H9 (cell line): ENCODE measurements around the gene CDR2. TPM values are rescaled to one million over a fixed set of nuclear protein-coding genes. Genes with fewer than 3 reads are reported as not detected.

ENCODE experiments used
- DNase-seq: peaks from one replicate; pipeline ENCODE4 v3.0.0-alpha.2; 2017
- H2AFZ ChIP-seq: one replicate; pipeline ENCODE4 v1.6.1; 2013; ENCODE audit warnings: mild to moderate bottlenecking, low read length, control low read depth, moderate library complexity
- H2AK5ac ChIP-seq: 2 replicates; pipeline ENCODE4 v1.6.1; 2013; ENCODE audit warnings: low read length, control low read depth, mixed read lengths; ENCODE audit not compliant: insufficient read length
- H2BK120ac ChIP-seq: one replicate; pipeline ENCODE4 v1.6.1; 2013; ENCODE audit warnings: low read depth, mild to moderate bottlenecking, low read length, control low read depth, inconsistent platforms; ENCODE audit not compliant: poor library complexity, severe bottlenecking
- H2BK12ac ChIP-seq: 2 replicates; pipeline ENCODE4 v1.6.1; 2013; ENCODE audit warnings: low read length, control low read depth, mixed read lengths, low read depth; ENCODE audit not compliant: insufficient read length
- H2BK15ac ChIP-seq: 2 replicates; pipeline ENCODE4 v1.6.1; 2013; ENCODE audit warnings: low read depth, low read length, control low read depth
- H2BK20ac ChIP-seq: one replicate; pipeline ENCODE4 v1.6.1; 2013; ENCODE audit warnings: low read depth, mild to moderate bottlenecking, low read length, control low read depth, inconsistent platforms; ENCODE audit not compliant: poor library complexity, severe bottlenecking
- H2BK5ac ChIP-seq: 2 replicates; pipeline ENCODE4 v1.6.1; 2013; ENCODE audit warnings: low read length, control low read depth, mixed read lengths; ENCODE audit not compliant: insufficient read length
- H3K14ac ChIP-seq: 2 replicates; pipeline ENCODE4 v1.6.1; 2013; ENCODE audit warnings: low read length, control low read depth; ENCODE audit not compliant: insufficient read depth
- H3K18ac ChIP-seq: 2 replicates; pipeline ENCODE4 v1.6.1; 2013; ENCODE audit warnings: low read depth, mild to moderate bottlenecking, mixed read lengths, low read length, control low read depth; ENCODE audit not compliant: insufficient read length
- H3K23ac ChIP-seq: 2 replicates; pipeline ENCODE4 v1.6.1; 2013; ENCODE audit warnings: low read length, control low read depth, mixed read lengths, low read depth; ENCODE audit not compliant: insufficient read length
- H3K23me2 ChIP-seq: 2 replicates; pipeline ENCODE4 v1.6.1; 2013; ENCODE audit warnings: low read depth, mild to moderate bottlenecking, mixed read lengths, low read length, control low read depth; ENCODE audit not compliant: insufficient read length, poor library complexity, severe bottlenecking
- H3K27ac ChIP-seq: 2 replicates; pipeline ENCODE4 v1.5.1; 2013; ENCODE audit warnings: low read length, control low read depth, mixed read lengths, low read depth; ENCODE audit not compliant: insufficient read length
- H3K27me3 ChIP-seq: 2 replicates; pipeline ENCODE4 v1.6.1; 2013; ENCODE audit warnings: low read length, control low read depth, inconsistent platforms; ENCODE audit not compliant: insufficient read depth
- H3K4ac ChIP-seq: 2 replicates; pipeline ENCODE4 v1.6.1; 2013; ENCODE audit warnings: low read depth, mild to moderate bottlenecking, control low read depth, inconsistent platforms, low read length, moderate library complexity
- H3K4me1 ChIP-seq: 2 replicates; pipeline ENCODE4 v1.6.1; 2013; ENCODE audit warnings: low read length, control low read depth, inconsistent platforms; ENCODE audit not compliant: insufficient read depth
- H3K4me2 ChIP-seq: 2 replicates; pipeline ENCODE4 v1.6.1; 2013; ENCODE audit warnings: low read length, control low read depth, mixed read lengths; ENCODE audit not compliant: insufficient read length, insufficient read depth
- H3K56ac ChIP-seq: 2 replicates; pipeline ENCODE4 v1.6.1; 2013; ENCODE audit warnings: low read depth, mild to moderate bottlenecking, mixed read lengths, low read length, control low read depth; ENCODE audit not compliant: insufficient read length
- H3K79me1 ChIP-seq: 2 replicates; pipeline ENCODE4 v1.6.1; 2013; ENCODE audit warnings: low read depth, mild to moderate bottlenecking, moderate library complexity, low read length, control low read depth, inconsistent platforms; ENCODE audit not compliant: insufficient read depth, poor library complexity, severe bottlenecking
- H3K79me2 ChIP-seq: 2 replicates; pipeline ENCODE4 v1.6.1; 2013; ENCODE audit warnings: low read length, control low read depth, inconsistent platforms; ENCODE audit not compliant: insufficient read depth
- H3K9ac ChIP-seq: 2 replicates; pipeline ENCODE4 v1.6.1; 2013; ENCODE audit warnings: low read length, control low read depth, mixed read lengths; ENCODE audit not compliant: insufficient read length; ENCODE audit errors: extremely low read depth
- H3K9me3 ChIP-seq: one replicate; pipeline ENCODE4 v1.6.1; 2013; ENCODE audit warnings: low read depth, low read length, inconsistent platforms; ENCODE audit not compliant: control insufficient read depth
- H3T11ph ChIP-seq: one replicate; pipeline ENCODE4 v1.6.1; 2013; ENCODE audit warnings: mild to moderate bottlenecking, low read length, control low read depth, inconsistent platforms
- H4K20me1 ChIP-seq: one replicate; pipeline ENCODE4 v1.6.1; 2013; ENCODE audit not compliant: control insufficient read depth, insufficient read length, insufficient read depth
- H4K5ac ChIP-seq: 2 replicates; pipeline ENCODE4 v1.6.1; 2013; ENCODE audit warnings: low read depth, mild to moderate bottlenecking, mixed read lengths, low read length, control low read depth; ENCODE audit not compliant: insufficient read length
- H4K8ac ChIP-seq: replicated peaks from 2 replicates; pipeline ENCODE4 v1.6.1; 2013; ENCODE audit warnings: low read length, control low read depth, mixed read lengths, low read depth; ENCODE audit not compliant: insufficient read length
- H4K91ac ChIP-seq: 2 replicates; pipeline ENCODE4 v1.6.1; 2013; ENCODE audit warnings: low read depth, mild to moderate bottlenecking, moderate library complexity, mixed read lengths, low read length, control low read depth; ENCODE audit not compliant: insufficient read length
- H3K27ac Mint-ChIP-seq, 3 experiments: 2 replicates in 2 of 3; 3 replicates in 1 of 3; pipeline ENCODE4 v1.8.0; 2020 to 2021; ENCODE audit warnings: mixed read lengths in 3 of 3, mild to moderate bottlenecking in 1 of 3, moderate library complexity in 1 of 3
- H3K27me3 Mint-ChIP-seq: 2 replicates; pipeline ENCODE4 v1.8.0; 2021; ENCODE audit warnings: low read depth, mild to moderate bottlenecking, moderate library complexity, mixed read lengths
- H3K36me3 Mint-ChIP-seq, 3 experiments: 2 replicates in 2 of 3; 3 replicates in 1 of 3; pipeline ENCODE4 v1.8.0; 2020 to 2021; ENCODE audit warnings: low read depth in 3 of 3, mixed read lengths in 3 of 3; ENCODE audit not compliant: insufficient read depth in 1 of 3
- H3K4me1 Mint-ChIP-seq, 2 experiments: 2 replicates each; pipeline ENCODE4 v1.8.0; 2020; ENCODE audit warnings: mixed read lengths in 2 of 2
- H3K4me3 Mint-ChIP-seq, 2 experiments: 2 replicates in 1 of 2; 3 replicates in 1 of 2; pipeline ENCODE4 v1.8.0; 2020 to 2021; ENCODE audit warnings: mild to moderate bottlenecking in 2 of 2, mixed read lengths in 2 of 2, moderate library complexity in 1 of 2
- H3K9me3 Mint-ChIP-seq, 2 experiments: 2 replicates in 1 of 2; 3 replicates in 1 of 2; pipeline ENCODE4 v1.8.0; 2020; ENCODE audit warnings: mild to moderate bottlenecking in 2 of 2, mixed read lengths in 2 of 2, moderate library complexity in 1 of 2
- WGBS: extraction: QIAGEN DNeasy Blood & Tissue Kit; methylation state at CpG from one replicate; pipeline ENCODE4 v1.1.7; 2013; ENCODE audit warnings: missing lambda C conversion rate, low lambda C conversion rate, mixed read lengths; ENCODE audit not compliant: insufficient read length; ENCODE audit errors: extremely low coverage; 5-methylcytosine and 5-hydroxymethylcytosine counted together
- total RNA-seq: library from RNA; stranded (reverse); gene quantifications from 2 replicates; pipeline ENCODE4 v1.2.1, GENCODE V29; 2021
- TF ChIP-seq, protein P1 (sequence below): fragments of 200-600 bp; sonication (generic); conservative IDR thresholded peaks from 3 replicates; pipeline ENCODE4 v1.8.0; 2021; ENCODE audit warnings: antibody characterized with exemption, mild to moderate bottlenecking

CDR2 gene
- total RNA-seq, 1 experiment from 2014 or later = 33.4 TPM

DNA sequence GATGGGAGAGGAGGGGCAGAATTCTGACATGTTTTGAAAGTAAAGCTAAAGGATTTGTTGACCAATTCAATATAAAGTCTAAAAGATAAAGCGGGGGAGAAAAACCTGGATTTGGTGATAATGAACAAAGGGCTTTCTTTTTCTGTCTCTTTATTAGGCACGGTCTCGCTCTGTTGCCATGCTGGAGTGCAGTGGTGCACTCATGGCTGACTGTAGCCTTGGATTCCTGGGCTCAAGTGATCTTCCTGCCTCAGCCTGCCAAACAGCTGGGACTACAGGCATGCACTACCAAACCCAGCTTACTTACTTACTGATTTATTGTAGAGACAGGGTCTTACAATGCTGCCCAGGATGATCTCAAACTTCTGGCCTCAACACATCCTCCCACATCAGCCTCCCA lies 7.5 kb downstream of the CDR2 start:
- TF ChIP-seq, protein P1, sequence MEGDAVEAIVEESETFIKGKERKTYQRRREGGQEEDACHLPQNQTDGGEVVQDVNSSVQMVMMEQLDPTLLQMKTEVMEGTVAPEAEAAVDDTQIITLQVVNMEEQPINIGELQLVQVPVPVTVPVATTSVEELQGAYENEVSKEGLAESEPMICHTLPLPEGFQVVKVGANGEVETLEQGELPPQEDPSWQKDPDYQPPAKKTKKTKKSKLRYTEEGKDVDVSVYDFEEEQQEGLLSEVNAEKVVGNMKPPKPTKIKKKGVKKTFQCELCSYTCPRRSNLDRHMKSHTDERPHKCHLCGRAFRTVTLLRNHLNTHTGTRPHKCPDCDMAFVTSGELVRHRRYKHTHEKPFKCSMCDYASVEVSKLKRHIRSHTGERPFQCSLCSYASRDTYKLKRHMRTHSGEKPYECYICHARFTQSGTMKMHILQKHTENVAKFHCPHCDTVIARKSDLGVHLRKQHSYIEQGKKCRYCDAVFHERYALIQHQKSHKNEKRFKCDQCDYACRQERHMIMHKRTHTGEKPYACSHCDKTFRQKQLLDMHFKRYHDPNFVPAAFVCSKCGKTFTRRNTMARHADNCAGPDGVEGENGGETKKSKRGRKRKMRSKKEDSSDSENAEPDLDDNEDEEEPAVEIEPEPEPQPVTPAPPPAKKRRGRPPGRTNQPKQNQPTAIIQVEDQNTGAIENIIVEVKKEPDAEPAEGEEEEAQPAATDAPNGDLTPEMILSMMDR = no peak
- Histone ChIP-seq H3K9ac (no peak overlapping the region), H3K79me2 (peaks cover 12% of the 10 kb centered on the region; the same call in 1 of the 2 replicates), H3K18ac (no peak overlapping the region), H3K56ac (no peak overlapping the region), H3K27ac (no peak overlapping the region), H2BK20ac (no peak overlapping the region), H4K91ac (no peak overlapping the region), H2BK15ac (no peak overlapping the region), H2AFZ (no peak overlapping the region), H2BK5ac (no peak overlapping the region), H3K23me2 (no peaks in the 10 kb centered on the region), H3T11ph (no peak overlapping the region), H3K9me3 (no peaks in the 10 kb centered on the region), H3K79me1 (peaks cover 3% of the 10 kb centered on the region), H3K14ac (no peak overlapping the region), H3K27me3 (no peaks in the 10 kb centered on the region), H4K8ac (no peak overlapping the region), H4K20me1 (no peaks in the 10 kb centered on the region), H2BK12ac (no peak overlapping the region), H2BK120ac (no peak overlapping the region), H4K5ac (no peak overlapping the region), H3K4ac (no peak overlapping the region), H3K4me2 (no peak overlapping the region), H3K23ac (no peak overlapping the region), H2AK5ac (no peak overlapping the region), H3K4me1 (peaks cover 2% of the 10 kb centered on the region; the same call in 1 of the 2 replicates)
- Mint-ChIP-seq H3K4me3 (no peak overlapping the region), H3K27me3 (no peaks in the 10 kb centered on the region), H3K4me1 (peaks cover 21 to 45% of the 10 kb centered on the region in 2 experiments), H3K9me3 (no peaks in the 10 kb centered on the region), H3K27ac (peak overlapping the region in 1 of 3 experiments; percentile 1; a peak in 1 of 7 replicates), H3K36me3 (peaks cover 35 to 57% (median 52%) of the 10 kb centered on the region in 3 experiments)
- no peak for DNase-seq
- no CpG with 5 or more reads among the region's 3 CpGs for WGBS
